Measurements from ENCODE around the gene TPRN. TPM values are rescaled to one million over a fixed set of nuclear protein-coding genes. Genes with fewer than 3 reads are reported as not detected.

TPRN gene
- total RNA-seq, 1 donor from 2014 or later: 3.4 TPM

GRCh38 chr9:137221095-137221505 lies 20.6 kb upstream of the TPRN start:
- no peaks in the 10 kb centered on the region for H3K36me3 Mint-ChIP-seq
- H3F3A ChIP-seq (ENCODE audit: low read depth): peaks cover 12% of the 10 kb centered on the region
- peaks cover 2% of the 10 kb centered on the region for H3K27me3 Mint-ChIP-seq (ENCODE audit: insufficient read depth, low read depth)
- no peak overlapping the region for H2AFZ ChIP-seq (replicated peaks)
- H3K4me1 Mint-ChIP-seq: no peaks in the 10 kb centered on the region
- peak overlapping the region; percentile 56 for H3K4me3 ChIP-seq
- H3K9me3 ChIP-seq (ENCODE audit: low read depth): no peaks in the 10 kb centered on the region
- no peak overlapping the region for H3K9ac ChIP-seq
- peaks cover 13% of the 10 kb centered on the region for H3K4me1 ChIP-seq
- peaks cover 7% of the 10 kb centered on the region for H4K20me1 ChIP-seq (ENCODE audit: low read depth)
- no peak for DNase-seq (ENCODE audit: low spot score)
- no peak overlapping the region for H3K4me3 Mint-ChIP-seq
- H3K27me3 ChIP-seq: peaks cover 25% of the 10 kb centered on the region
- H3K27ac ChIP-seq: no peak overlapping the region
- H3K36me3 ChIP-seq: no peaks in the 10 kb centered on the region
- H3K4me2 ChIP-seq: peak overlapping the region; percentile 92
- H3K9me3 Mint-ChIP-seq: no peaks in the 10 kb centered on the region
- H3K27ac Mint-ChIP-seq: no peak overlapping the region
- TF ChIP-seq EZH2 (IDR thresholded peaks at IDR 0.05) (no peak), EZH2phosphoT487 (IDR thresholded peaks at IDR 0.05) (no peak), CTCF (IDR thresholded peaks at IDR 0.05) (no peak)
- H3K79me2 ChIP-seq (ENCODE audit: low read depth): no peaks in the 10 kb centered on the region

DNA sequence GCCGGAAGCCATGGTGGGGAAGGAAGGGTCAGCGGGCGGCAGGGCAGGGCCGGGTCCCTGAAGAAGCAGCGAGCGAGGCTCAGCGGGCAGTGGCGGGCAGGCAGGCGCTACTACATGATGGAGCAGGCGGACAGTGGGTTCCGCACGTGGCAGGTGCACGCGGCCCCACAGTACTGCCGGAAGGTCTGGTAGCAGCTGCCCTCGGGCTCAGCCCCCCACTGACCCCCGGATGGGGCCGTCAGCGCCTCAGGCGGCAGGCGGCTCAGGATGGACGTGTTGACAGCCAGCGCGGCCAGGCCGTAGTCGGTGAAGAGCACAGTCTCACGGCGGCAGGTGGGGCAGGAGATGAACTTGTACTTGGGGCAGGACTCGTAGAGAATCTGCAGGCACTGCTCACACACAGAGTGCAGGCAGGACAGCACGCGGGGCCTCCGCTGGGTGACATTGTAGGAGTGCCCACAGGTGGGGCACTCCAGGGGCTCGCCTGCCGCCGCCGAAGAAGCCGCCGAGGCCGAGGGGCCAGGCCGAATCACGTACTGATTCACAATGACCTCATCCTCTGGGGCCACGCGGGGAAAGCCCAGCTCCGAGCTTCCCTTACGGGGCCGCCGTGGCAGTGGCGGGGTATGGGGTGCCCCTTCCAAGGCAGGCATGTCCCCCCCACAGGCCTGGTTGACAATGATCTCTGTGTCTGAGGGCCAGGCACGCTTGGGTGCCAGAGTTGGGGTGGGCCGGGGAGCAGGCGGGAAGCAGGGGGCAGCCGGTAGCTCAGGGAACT lies 20.0 kb upstream of the TPRN start:
- Histone ChIP-seq H3K4me1 (peaks cover 13% of the 10 kb centered on the region), H3K9me3 (ENCODE audit: low read depth) (no peaks in the 10 kb centered on the region), H3F3A (ENCODE audit: low read depth) (peaks cover 12% of the 10 kb centered on the region), H4K20me1 (ENCODE audit: low read depth) (peaks cover 7% of the 10 kb centered on the region), H3K9ac (no peak overlapping the region), H3K4me3 (no peak overlapping the region), H3K4me2 (no peak overlapping the region), H2AFZ (replicated peaks) (no peak overlapping the region), H3K79me2 (ENCODE audit: low read depth) (no peaks in the 10 kb centered on the region), H3K36me3 (no peaks in the 10 kb centered on the region), H3K27ac (no peak overlapping the region), H3K27me3 (peaks cover 25% of the 10 kb centered on the region)
- Mint-ChIP-seq H3K4me3 (peak overlapping the region; percentile 57), H3K9me3 (no peaks in the 10 kb centered on the region), H3K27me3 (ENCODE audit: insufficient read depth, low read depth) (peaks cover 2% of the 10 kb centered on the region), H3K4me1 (no peaks in the 10 kb centered on the region), H3K36me3 (no peaks in the 10 kb centered on the region), H3K27ac (no peak overlapping the region)
- DNase-seq (ENCODE audit: low spot score): no peak
- TF ChIP-seq EZH2phosphoT487 (IDR thresholded peaks at IDR 0.05) (no peak), EZH2 (IDR thresholded peaks at IDR 0.05) (no peak), CTCF (IDR thresholded peaks at IDR 0.05) (no peak)

DNA sequence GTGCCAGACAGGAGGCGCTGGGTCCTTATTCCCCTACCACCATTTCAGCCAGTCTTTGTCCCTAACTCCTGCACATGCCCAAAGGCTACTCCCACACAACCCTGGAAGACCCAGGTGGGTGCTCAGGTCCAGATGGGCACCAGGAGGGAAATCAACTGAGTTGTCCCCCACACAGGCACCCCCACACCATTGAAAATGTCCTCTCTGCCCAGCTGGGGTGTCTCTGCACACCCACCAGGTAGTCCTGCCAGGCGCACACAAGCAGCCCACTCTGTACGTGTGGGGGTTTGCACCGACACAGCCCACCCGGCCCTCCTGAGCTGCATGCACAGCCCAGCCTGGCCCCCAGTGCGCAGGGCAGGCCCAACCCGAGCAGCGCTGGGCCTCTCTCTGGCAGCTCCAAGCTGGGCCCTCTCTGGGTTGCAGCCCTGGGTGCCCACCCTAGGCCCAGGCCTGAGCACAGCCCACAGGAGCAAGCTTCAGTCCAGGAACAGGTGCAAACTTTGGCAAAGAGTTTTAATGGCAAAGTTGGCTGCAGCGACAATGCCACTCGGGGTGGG lies 19.3 kb upstream of the TPRN start:
- Mint-ChIP-seq H3K9me3 (no peaks in the 10 kb centered on the region), H3K36me3 (no peaks in the 10 kb centered on the region), H3K27ac (no peak overlapping the region), H3K4me3 (peak overlapping the region; percentile 10), H3K27me3 (ENCODE audit: insufficient read depth, low read depth) (peaks cover 2% of the 10 kb centered on the region), H3K4me1 (no peaks in the 10 kb centered on the region)
- peaks cover 12% of the 10 kb centered on the region for H3F3A ChIP-seq (ENCODE audit: low read depth)
- TF ChIP-seq CTCF (IDR thresholded peaks at IDR 0.05) (no peak), EZH2phosphoT487 (IDR thresholded peaks at IDR 0.05) (no peak), EZH2 (IDR thresholded peaks at IDR 0.05) (no peak)
- H3K79me2 ChIP-seq (ENCODE audit: low read depth): no peaks in the 10 kb centered on the region
- H3K4me1 ChIP-seq: peaks cover 13% of the 10 kb centered on the region
- no peak overlapping the region for H3K27ac ChIP-seq
- H4K20me1 ChIP-seq (ENCODE audit: low read depth): peaks cover 7% of the 10 kb centered on the region
- no peak for DNase-seq (ENCODE audit: low spot score)
- no peaks in the 10 kb centered on the region for H3K9me3 ChIP-seq (ENCODE audit: low read depth)
- peaks cover 25% of the 10 kb centered on the region for H3K27me3 ChIP-seq
- H2AFZ ChIP-seq (replicated peaks): no peak overlapping the region
- no peak overlapping the region for H3K9ac ChIP-seq
- H3K36me3 ChIP-seq: no peaks in the 10 kb centered on the region
- no peak overlapping the region for H3K4me2 ChIP-seq
- no peak overlapping the region for H3K4me3 ChIP-seq

Data from neural progenitor cell (in vitro differentiated cells).